Ammon's horn (tissue), 1 donor: Measurements from ENCODE around the gene DNAJC27.
A peak's percentile ranks its signal among the peaks of the same experiment; 100 is the strongest.
"Not testable (repeated sequence)": the region's sequence is repeated elsewhere in the genome, so short reads cannot be mapped to it uniquely, and the experiment has no call there.

ENCODE experiments used
- DNase-seq: peaks from one replicate; pipeline ENCODE4 v3.0.0-alpha.2; 2016; ENCODE audit warnings: low spot score

Gene DNAJC27

DNA sequence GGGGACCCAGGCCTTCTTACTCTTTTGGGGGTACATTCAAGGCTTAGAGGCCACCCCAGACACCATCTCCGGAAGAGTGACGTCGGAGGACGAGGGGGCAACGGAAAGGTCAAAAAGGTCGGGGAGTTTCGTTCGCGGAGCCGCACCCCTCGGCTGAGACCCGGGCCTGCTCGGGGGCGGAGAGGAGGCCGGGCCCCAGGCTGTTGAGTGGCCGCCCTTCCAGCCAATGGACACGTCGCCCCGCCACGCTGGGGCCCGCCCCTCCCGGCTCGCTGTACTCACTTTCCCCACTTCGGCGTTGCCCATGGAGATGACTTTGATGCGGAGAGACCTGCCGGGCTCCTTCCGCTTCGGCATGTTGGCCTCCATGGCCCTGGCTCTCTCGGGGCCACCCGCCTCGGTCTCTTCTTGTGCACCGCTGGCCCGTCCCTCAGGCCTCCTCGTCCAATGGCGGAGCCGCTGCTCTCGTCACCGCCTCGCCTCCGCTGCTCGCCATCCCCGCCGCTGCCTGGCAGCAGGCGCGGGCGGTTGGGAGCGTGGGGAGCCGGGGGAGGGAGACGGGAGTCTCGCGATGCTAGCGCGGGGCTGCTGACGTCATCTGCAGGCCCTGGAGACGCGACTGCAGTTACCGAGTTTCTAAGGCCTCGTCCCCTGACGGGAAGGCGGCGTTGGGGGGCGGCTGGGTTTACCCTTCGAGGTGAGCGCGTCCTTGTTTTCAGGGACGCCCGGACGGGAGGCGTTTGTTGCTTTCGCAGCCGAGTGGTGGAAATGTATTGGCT lies at the start of gene DNAJC27:
Gene DNAJC27, minus strand, starts transcription at position 420 of the 779 bp plus-strand sequence. Its CDS starts 51 bp downstream, at position 369.
- DNase-seq = peak; percentile 99

DNA sequence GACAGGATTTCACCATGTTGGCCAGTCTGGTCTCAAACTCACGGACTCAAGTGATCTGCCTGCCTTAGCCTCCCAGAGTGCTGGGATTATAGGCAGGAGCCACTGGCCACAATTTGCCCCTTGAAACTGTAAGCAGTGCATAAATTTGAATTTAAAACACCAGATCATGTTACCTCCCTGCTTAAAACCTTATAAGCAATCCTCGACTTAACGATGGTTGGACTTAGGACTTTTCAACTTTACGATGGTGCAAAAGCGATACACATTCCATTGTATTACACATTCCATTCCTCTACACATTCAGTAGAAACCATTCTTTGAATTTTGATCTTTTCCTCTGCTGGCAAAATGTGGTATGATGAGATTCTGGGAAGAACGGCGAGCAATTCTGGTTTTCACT lies 46.9 kb upstream of the DNAJC27 start:
- DNase-seq = no peak

DNA sequence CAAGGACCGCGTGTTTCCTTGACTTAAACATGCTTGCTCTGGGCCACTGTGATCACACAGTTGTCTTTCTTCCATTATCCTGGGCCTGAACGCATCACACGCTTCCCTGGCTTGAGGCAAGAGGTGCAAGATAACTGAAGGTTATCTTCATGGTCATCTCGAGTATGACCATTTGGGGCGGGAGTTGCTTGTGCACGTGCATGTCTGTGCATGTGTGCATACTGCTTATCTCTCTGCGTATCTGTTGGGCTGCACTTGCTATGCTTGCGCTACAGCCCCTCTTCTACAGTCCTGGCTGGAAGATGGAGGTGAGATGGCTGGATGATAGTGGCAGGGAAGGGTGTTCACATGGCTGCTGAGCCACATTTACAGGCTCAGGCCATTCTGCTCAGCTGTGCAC lies 42.9 kb upstream of the DNAJC27 start:
- no peak for DNase-seq

DNA sequence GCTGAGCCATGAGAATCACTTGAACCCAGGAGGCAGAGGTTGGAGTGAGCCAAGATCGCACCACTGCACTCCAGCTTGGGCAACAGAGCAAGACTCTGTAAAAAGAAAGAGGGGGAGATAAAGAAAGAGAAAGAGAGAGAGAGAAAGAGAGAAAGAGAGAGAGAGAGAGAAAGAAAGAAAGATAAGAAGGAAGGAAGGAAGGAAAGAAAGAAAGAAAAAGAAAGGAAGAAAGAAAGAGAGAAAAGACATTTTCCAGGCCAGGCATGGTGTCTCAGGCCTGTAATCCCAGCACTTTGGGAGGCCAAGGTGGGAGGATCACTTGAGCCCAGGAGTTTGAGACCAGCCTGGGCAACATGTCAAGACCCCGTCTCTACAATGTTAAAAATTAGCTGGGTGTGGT lies 39.6 kb upstream of the DNAJC27 start:
- DNase-seq = not testable (repeated sequence)

DNA sequence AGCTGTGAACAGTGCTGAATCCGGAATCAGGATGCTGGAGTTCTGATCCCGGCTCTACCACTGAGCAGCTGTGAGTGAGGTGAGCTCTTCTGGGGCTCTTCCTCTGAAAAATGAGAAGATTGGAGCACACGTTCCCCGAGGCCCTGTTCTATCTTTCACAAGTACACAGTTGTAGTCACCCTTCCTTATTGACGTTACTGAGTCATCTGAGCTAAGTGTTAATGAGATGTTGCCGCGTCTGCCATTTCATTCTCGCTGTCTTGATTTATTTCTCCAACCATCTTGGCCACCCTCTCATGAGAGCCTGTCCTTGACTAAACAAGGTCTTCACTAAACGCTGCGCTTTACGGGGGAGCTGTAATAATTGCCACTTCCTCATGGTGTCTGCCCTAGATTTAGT lies 38.2 kb upstream of the DNAJC27 start:
- DNase-seq = no peak

DNA sequence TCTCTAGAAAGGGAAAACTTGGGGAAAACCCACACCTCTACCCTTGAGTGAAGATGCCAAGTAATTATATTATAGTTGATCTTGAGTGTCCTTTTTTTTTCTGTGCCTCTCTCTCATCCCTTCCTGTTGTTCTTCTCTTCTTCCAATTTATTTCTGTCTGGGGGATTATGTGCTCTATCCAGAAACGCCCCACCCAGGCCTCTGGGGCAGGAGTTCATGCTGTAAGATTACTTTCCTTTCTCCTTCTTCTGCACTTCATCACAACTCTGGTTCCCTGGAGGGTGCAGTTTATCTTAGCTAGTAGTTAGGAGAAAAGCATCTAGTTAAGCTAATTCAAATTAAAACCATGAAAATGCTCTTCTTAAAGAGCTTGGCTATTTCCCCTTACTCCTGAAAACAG lies 30.3 kb upstream of the DNAJC27 start:
- DNase-seq = no peak

DNA sequence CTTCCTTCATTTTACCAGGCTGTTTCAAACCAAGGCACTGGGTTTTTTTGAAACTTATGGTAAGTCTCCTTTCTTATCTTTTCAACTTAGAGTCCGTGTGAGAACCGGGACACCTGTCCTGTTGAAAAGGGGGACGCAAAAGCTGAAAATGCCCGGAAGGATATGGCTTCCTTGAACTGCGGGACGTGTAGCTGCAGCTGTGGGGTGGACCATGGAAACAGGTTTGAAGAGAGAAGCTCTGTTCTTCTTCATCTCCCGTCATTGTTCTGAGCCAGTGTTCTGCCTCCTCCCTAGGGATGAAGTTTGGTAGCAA lies 29.5 kb upstream of the DNAJC27 start:
- DNase-seq = no peak

DNA sequence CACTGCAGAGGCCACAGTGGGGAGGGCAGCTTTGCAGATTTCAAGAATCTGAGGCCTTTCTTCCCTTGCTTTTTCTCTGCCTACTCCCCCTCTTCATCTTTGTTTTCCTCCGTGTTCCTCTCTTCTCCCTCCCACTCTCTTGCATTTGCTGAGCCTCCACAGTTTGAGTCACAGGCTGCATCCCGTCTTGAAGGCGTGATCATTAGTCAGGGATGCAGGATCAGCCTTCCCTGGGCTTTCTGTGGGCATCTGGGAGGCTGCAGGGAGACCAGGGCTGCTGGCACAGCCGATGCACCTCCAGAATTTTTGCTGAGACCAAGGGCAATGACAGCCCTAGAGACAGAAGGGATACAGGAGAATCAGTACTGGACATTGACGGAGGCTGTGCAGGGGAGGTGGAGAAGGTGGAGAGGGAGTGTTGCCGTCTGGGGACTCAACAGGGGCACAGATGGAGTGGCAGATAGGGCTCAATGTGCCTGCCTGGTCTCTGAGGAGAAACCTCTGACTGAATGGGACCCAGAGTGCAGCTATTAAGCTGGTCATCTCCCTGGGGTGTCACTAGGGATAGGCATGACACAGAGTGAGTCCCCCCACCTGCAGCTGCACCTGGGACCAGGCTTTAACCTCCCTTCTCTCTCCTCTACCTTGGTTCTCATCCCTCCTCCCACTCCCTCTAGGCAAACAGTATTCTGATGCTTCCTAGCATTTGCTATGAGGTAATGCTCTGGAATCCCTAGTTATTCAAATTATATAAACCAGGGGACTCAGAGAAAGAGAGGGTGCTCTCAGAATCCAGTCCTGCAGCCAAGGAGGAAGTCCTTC lies 29.0 kb upstream of the DNAJC27 start:
- peak; percentile 35 for DNase-seq

DNA sequence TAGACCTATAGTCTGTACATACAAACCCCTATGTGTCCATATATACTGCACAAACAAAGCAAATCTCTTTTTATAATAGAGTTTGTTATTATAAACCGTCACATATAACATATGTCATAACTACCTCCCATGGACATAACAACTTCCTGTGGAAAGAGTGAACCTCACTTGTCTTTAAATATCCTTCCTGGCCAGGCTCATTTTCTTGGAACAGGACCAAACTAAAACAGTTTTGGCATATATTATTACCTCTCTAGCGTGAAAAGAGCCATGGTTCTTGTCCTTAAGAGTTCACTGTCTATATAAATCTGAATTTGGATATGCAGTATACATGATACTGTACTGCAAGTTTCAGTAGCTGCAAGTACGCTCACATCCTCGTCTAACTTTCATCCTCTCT lies 28.3 kb upstream of the DNAJC27 start:
- DNase-seq = no peak

DNA sequence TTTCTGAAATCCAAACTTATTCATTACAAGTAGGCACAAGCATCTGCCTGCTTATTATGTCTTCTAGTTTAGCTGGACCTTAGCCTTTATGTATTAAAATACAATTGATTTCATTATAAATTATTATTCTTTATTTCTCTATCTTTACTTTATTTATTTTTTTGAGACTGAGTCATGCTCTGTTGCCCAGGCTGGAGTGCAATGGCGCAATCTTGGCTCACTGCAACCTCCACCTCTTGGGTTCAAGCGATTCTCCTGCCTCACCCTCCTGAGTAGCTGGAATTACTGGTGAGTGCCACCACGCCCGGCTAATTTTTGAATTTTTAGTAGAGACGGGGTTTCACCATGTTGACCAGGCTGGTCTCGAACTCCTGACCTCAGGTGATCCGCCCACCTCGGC lies 27.3 kb upstream of the DNAJC27 start:
- not testable (repeated sequence) for DNase-seq

DNA sequence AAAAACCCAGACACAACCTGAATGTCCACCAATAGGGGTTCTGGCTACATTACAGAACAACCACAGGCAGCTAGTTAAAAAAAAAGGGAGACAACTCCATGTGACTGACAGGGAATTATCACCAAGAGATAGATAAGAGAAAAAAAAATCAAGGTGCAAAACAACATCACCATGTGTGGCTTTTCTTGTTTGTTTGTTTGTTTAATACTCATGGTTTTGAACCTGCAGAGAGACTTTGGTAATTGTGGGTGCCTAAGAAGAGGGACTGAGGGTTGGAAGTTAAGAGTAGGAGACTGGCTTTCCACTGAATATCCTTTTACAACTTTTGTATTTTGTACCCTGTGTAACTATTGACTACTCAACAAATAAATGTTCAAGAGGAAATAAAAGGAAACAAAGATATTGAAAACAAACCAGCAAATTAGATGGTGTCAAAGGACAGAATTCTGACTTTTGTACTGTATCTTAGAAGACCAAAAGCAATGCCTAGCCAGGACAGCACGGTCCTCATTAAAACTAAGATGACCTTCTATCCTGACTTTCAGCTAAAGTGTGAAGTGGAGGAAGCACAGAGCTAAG lies 22.5 kb upstream of the DNAJC27 start:
- no peak for DNase-seq

DNA sequence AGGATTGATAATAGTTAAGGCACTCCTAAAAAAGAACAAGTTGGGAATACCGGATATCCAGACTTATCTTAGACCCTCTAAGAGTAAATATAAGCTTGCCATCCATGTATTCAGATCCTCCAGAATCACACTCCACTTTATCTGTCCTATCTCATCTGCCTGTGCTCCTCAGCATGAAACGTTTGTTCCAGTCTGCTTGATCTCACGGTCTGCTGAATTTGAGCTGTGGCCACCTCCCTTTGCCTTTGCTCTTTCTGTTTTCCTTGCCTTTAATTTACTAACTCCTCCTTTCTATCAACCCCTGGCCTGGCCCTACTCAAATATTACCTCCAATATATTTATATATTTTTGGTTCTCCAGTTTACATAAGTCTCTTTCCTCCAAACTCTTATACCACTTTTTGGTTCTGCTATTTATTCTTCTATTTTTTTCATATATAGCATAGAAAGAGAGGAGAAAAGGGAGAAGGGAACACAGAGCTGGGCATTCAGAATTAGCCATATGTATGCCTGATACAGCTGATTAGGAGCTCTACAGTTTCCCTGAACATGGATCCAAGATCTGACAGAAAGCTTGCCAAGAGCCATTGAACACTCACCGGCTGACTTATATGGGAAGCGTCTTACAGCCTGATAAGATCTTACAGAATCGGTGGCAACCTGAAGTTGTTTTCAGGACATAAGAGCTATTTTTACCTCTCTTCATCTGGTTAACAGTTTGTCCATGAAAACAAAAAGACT lies 21.8 kb upstream of the DNAJC27 start:
- no peak for DNase-seq

DNA sequence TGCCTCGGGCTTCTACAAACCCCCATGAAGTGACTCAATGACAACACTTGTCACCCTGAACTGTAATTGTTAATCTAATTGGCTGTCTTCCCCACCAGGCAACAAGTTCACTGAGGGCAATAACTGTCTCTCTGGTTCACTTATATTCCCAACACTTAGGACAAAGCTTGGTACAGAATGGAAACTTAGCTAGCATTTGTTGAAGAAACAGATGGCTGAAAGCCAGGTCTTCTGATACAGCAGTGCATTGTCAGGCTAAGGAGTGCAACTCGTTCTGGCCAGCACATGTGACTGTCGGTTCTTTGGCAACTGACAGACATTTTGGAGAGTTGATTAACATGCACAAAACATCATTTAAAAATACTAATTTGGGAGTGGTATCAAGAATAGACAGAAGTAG lies 14.6 kb upstream of the DNAJC27 start:
- peak; percentile 87 for DNase-seq

DNA sequence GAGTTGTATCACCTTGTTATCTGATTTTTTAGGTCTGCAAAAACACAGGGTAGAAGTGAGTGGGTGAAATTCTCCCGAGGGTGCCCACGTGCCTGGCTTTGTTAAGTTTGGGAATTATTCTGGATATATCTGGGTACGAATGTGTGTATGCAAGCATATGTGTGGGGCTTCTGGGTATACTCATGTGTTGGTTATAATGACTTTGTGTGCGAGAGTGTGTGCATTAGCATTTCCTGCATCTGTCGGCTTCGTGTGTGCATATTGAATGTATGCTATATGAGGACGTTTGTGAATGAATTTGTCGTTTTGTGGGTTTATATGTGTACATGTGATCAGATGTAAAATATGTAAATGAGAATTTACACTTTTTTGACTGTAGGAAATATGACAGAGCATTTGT lies 13.8 kb upstream of the DNAJC27 start:
- peak; percentile 22 for DNase-seq

DNA sequence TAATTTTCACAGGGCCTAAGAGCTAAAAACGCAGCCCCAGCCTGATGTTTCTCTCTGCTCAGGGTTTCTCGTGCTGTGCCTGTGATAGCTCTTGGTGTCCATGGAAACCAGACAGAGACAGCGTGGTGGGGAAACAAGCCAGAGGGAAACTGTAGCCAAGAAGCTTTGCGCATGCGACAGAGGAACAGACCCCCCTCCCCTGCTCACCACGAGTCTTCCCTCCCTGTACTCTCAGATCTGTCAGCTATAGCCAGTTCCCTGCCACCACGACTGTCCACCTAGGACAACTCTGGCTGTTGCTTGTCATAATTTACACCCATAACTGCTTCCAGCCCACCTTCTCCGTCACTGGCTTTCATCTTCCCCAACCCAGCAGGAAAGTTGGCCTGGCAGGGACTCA lies 13.2 kb upstream of the DNAJC27 start:
- peak; percentile 86 for DNase-seq

DNA sequence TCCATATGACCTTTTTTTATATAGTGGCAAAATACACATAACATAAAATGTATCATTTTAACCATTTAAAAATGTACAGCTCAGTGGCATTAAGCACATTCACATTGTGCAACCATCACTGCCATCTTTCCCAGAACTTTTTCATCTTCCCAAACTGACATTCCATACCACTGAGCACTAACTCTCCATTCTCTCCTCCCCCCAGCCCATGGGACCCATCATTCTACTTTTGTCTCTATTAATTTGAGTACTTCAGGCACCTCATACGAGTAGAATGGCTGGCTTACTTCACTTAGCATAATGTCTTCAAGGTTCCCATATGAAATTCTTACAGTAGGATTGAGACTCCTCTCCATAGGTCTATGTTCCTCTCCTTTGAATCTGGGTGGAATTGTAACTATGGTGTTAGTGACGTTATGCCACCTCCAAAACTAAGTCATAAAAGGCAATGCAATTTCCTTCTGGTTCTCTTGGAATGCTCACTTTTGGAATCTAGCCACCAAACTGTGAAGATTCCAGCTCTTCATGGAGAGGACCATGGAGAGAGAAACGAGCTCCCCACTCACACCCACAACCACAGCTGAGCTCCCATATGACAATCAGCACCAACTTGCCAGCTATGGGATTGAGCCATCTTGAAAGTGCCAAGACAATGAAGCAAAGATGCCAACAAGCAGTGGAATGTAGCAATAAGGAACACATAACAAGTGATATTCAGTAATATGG lies 9.8 kb upstream of the DNAJC27 start:
- DNase-seq = peak; percentile 40

DNA sequence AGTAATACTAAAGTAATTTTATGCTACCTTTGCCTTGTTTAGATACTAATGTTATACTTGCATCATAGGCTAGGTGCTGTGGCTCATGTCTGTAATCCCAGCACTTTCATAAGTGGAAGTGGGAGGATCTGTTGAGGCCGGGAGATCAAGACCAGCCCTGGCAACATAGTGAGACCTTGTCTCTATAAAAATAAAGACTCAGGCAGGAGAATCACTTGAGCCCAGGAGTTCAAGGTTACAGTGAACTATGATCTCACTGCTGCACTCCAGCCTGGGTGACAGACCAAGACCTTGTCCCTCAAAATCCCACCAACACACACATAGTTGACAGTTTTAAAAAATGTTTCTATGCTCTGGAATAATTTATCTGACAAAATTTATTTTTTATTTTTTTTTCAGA lies 6.9 kb upstream of the DNAJC27 start:
- no peak for DNase-seq

DNA sequence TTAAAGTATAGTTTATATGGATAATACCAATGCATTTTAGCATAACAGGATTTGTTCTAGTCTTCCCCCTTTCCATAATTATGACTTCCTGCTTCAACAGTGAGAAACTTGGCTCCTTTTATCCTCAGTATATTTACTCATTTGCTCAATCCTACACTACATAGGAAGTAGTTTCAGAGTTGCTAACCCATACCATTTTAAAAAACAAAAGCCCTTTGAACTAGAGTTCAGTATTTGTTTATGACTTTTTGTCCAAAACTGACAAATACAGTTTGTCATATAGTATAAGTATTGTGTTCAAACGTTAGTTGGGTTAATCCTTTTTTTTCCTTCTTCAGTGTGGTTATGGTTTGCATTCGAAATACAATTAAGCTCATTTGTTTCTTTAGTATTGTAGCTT lies 5.9 kb upstream of the DNAJC27 start:
- no peak for DNase-seq

DNA sequence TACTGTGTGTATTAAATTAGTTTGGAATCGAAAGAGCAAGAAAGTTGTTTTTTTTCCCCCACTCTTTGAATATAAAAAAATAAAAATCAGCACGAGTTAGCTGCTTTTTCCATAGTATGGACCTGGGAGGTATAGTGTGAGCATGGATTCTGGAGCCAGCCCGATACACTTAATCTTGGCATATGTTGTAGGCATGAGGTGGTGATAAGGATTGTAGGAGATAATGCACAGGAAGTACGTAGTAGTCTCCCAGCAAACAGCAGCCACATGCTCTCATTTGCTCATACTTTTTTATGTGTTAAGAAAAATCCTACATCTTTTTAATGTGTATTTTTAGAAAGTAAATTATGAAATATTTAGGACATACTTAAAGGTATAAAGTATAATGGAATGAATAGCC lies 2.1 kb upstream of the DNAJC27 start:
- no peak for DNase-seq

DNA sequence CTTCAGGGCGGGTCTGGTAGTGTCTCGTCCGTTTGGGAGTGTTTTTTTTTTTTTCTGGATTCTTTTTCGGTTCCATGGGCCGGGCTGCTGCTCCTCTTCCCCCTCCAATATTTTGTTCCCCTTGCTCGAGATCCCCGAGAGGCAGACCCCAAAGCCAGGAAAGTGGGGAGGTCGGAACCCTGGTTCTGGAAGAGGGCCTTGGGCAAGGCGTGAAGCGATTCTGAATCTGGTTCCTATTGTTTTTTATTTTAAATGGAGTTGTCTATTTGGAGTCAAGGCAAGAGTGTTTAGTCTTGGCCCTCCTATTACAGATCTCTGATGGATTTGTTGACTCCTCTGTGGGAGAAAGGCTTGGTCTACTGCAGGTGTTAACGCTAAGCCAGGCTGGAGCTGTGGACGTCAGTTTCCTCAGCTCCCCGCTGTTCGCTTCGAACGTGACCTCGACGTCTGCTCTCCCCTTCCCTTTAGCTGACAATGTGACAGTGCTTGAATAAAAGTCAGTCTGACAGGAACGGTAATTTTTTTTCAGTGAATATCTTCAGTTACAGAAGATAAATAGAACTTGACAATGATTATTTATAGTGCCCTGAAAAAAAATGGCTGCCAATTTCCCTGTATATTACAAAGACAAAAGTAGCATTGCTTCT lies 683 bp upstream of the DNAJC27 start:
- peak; percentile 69 for DNase-seq

DNA sequence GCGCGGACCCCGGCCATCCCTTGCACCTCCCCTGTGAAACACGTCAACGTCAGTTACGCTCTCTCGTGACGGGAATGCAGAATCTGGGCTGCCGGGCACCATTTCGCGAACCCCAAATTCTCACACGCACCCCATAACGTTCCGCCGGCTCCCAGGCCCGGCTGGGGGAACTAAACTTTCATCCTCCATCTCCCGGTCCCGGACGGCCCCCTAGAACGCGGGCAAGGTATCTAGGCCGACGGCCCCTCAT lies 544 bp downstream of the DNAJC27 start:
- DNase-seq = peak; percentile 63
